Activated CD8-positive, alpha-beta T cell treated with anti-CD3 and anti-CD28 coated beads, Interleukin-2, amount 10 ng/mL, durations not matched to agents 7 days and 5 days (primary cell): ENCODE data around the gene SLC38A1. TPM values are rescaled to one million over a fixed set of nuclear protein-coding genes. Genes with fewer than 3 reads are reported as not detected.
"Not testable (repeated sequence)": the region's sequence is repeated elsewhere in the genome, so short reads cannot be mapped to it uniquely, and the experiment has no call there.

Experiments
- ATAC-seq: fragments of 150-1000 bp; cut with Tn5 transposase; one replicate; pipeline ENCODE4 v1.10.0; 2021; ENCODE audit warnings: moderate library complexity
- CTCF ChIA-PET: fragments of 350-600 bp; sonication (Branson Sonifier 250); formaldehyde crosslinking; loops from one replicate; lab custom pipeline; 2021; ENCODE audit warnings: antibody characterized with exemption; lab: Charles Lee
- POLR2A ChIA-PET: fragments of 350-600 bp; sonication (Branson Sonifier 250); formaldehyde crosslinking; loops from one replicate; lab custom pipeline; 2021; ENCODE audit warnings: antibody characterized with exemption; lab: Charles Lee
- DNase-seq: peaks from one replicate; pipeline ENCODE4 v3.0.0-alpha.2; 2020
- H3K27ac Mint-ChIP-seq: one replicate; pipeline ENCODE4 v1.8.0; 2021; ENCODE audit warnings: mild to moderate bottlenecking, mixed read lengths
- H3K27me3 Mint-ChIP-seq: one replicate; pipeline ENCODE4 v1.8.0; 2021; ENCODE audit warnings: low read depth, mixed read lengths
- H3K36me3 Mint-ChIP-seq: one replicate; pipeline ENCODE4 v1.8.0; 2021; ENCODE audit warnings: low read depth, mixed read lengths
- H3K4me1 Mint-ChIP-seq: one replicate; pipeline ENCODE4 v1.8.0; 2021; ENCODE audit warnings: low read depth, mixed read lengths
- H3K4me3 Mint-ChIP-seq: one replicate; pipeline ENCODE4 v1.8.0; 2021; ENCODE audit warnings: mild to moderate bottlenecking, mixed read lengths
- H3K9me3 Mint-ChIP-seq: one replicate; pipeline ENCODE4 v1.8.0; 2022; ENCODE audit warnings: mixed read lengths; ENCODE audit not compliant: insufficient read depth
- total RNA-seq, 2 experiments: library from RNA; stranded (reverse); gene quantifications; one replicate each; pipeline ENCODE4 v1.2.3, GENCODE V29; 2021

SLC38A1 gene
- total RNA-seq, 2 experiments from 2014 or later: 162 to 168 TPM

- no peak for ATAC-seq
Measured at GRCh38 chr12:46207644-46208043, 61.2 kb downstream of the SLC38A1 start.

DNA sequence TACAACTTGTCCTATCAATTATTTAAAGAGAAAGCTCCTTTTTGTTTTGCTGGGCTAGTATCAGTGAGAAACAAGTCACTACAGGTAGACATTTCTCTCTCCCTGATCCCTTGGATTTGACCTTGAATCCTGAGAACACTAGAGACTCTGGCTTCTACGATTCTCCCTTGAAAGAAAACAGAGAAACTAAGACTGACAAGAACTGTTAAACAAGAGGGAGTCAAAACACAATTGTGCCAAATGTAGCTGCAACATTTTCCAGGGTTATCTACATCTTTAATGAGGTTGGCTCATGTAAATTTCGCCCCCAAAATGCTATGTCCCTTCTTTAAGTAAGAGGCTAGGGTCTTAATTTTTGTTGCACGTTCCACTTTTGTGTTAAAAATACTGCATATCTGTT is 62.4 kb downstream of the SLC38A1 start:
- H3K4me3 Mint-ChIP-seq: no peak overlapping the region
- H3K27me3 Mint-ChIP-seq: no peaks in the 10 kb centered on the region
- peaks cover 88% of the 10 kb centered on the region for H3K36me3 Mint-ChIP-seq
- ATAC-seq (no peak), DNase-seq (no peak)
- peaks cover 43% of the 10 kb centered on the region for H3K4me1 Mint-ChIP-seq
- ChIA-PET POLR2A (interaction anchor here (1.4 to 2.4 kb wide), 4 partner anchors 9 to 63 kb away, joined by 3 to 13 read pairs (median 6); partner anchors contain the start of gene SLC38A1), CTCF (interaction anchor here (1.1 to 3.5 kb wide), 2 partner anchors 8 to 97 kb away, joined by 3 to 16 read pairs; no protein-coding TSS in a partner anchor)
- no peak overlapping the region for H3K27ac Mint-ChIP-seq
- no peaks in the 10 kb centered on the region for H3K9me3 Mint-ChIP-seq

More at GRCh38 chr12:46207644-46208043, 61.2 kb downstream of the SLC38A1 start:
- Mint-ChIP-seq H3K27me3 (no peaks in the 10 kb centered on the region), H3K9me3 (no peaks in the 10 kb centered on the region), H3K4me3 (no peak overlapping the region), H3K4me1 (peaks cover 55% of the 10 kb centered on the region), H3K27ac (no peak overlapping the region), H3K36me3 (peaks cover 88% of the 10 kb centered on the region)
- ChIA-PET CTCF (interaction anchor here (0.8 to 1.3 kb wide), 4 partner anchors 9 to 95 kb away, joined by 4 read pairs; no protein-coding TSS in a partner anchor), POLR2A (interaction anchor here (1.5 to 4.3 kb wide), 2 partner anchors 59 to 62 kb away, joined by 5 to 44 read pairs; partner anchors contain the start of gene SLC38A1)
- no peak for DNase-seq

GRCh38 chr12:46205294-46205693 is 63.5 kb downstream of the SLC38A1 start:
- Mint-ChIP-seq H3K27ac (no peak overlapping the region), H3K27me3 (no peaks in the 10 kb centered on the region), H3K9me3 (no peaks in the 10 kb centered on the region), H3K4me3 (no peak overlapping the region), H3K36me3 (peaks cover 86% of the 10 kb centered on the region), H3K4me1 (peaks cover 31% of the 10 kb centered on the region)
- POLR2A ChIA-PET: interaction anchor here (1.4 to 2.4 kb wide), 3 partner anchors 10 to 64 kb away, joined by 3 to 13 read pairs (median 7); partner anchors contain the start of gene SLC38A1
- DNase-seq (no peak), ATAC-seq (no peak)
- CTCF ChIA-PET: interaction anchor here (1.9 to 3.5 kb wide), 2 partner anchors 9 to 20 kb away, joined by 4 to 16 read pairs; no protein-coding TSS in a partner anchor

DNA sequence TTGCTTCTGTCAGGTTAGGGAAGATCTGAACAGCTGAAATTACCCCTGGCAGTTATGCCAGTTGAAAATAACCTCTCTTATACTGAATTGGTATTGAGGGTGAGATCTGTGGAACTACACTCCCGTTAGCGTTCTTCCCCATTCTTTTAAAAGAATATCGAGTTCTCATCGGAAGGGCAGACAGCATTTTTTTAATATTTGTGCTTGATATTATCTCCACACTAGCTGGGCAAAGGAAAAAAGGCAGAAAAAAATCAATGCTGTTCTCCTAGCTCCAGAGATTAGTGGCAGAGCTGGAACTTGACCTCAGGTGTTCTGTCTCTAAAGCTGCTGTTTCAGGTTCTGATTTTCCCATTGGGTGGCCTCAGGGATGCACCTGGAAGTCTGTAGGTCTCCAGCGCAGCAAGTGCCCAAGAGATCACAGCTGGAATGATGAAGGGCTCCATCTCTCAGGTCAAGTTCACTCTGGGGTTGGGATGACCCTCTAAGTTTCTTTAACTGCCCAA is 67.5 kb downstream of the SLC38A1 start:
- Mint-ChIP-seq H3K36me3 (peaks cover 91% of the 10 kb centered on the region), H3K27me3 (no peaks in the 10 kb centered on the region), H3K4me3 (no peak overlapping the region), H3K27ac (no peak overlapping the region), H3K4me1 (peaks cover 13% of the 10 kb centered on the region), H3K9me3 (no peaks in the 10 kb centered on the region)
- ChIA-PET CTCF (interaction anchor here (0.7 kb wide), 1 partner anchor 49 kb away, joined by 3 read pairs; no protein-coding TSS in a partner anchor), POLR2A (interaction anchor here (0.9 to 2.5 kb wide), 2 partner anchors 8 to 68 kb away, joined by 4 to 12 read pairs; partner anchors contain the start of gene SLC38A1)
- DNase-seq (no peak), ATAC-seq (no peak)

DNA sequence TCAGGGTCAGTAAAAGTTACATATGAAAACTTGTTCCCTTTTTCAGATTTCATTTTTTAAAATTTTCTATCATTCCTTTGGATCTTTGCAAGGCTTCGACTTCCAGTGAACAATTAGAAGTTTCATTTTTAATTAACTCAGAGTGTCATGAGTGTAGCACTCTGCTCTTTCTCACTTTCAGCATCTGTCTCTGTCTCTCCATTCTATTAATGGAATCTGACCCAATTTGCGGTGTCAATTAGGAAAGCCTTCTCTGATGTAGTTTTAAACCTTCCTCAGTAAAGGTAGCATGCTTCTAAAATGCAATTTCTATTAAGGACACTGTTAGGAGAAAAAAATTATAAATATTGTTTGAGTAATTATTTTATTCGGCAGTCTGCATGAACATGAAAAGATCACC is 68.3 kb downstream of the SLC38A1 start:
- ATAC-seq (no peak), DNase-seq (no peak)
- Mint-ChIP-seq H3K9me3 (no peaks in the 10 kb centered on the region), H3K4me3 (no peak overlapping the region), H3K4me1 (peaks cover 11% of the 10 kb centered on the region), H3K27ac (no peak overlapping the region), H3K27me3 (no peaks in the 10 kb centered on the region), H3K36me3 (peaks cover 91% of the 10 kb centered on the region)
- ChIA-PET POLR2A (interaction anchor here (0.9 kb wide), 1 partner anchor 9 kb away, joined by 4 read pairs; no protein-coding TSS in a partner anchor), CTCF (interaction anchor here (0.7 to 1.7 kb wide), 4 partner anchors 17 to 76 kb away, joined by 3 to 4 read pairs (median 4); no protein-coding TSS in a partner anchor)

GRCh38 chr12:46198913-46199312 is 69.9 kb downstream of the SLC38A1 start:
- ChIA-PET CTCF (interaction anchor here (1.1 to 1.7 kb wide), 3 partner anchors 19 to 74 kb away, joined by 3 read pairs; no protein-coding TSS in a partner anchor), POLR2A (interaction anchor here (2.6 kb wide), 1 partner anchor 70 kb away, joined by 7 read pairs; the partner anchor contains the start of gene SLC38A1)
- peaks cover 93% of the 10 kb centered on the region for H3K36me3 Mint-ChIP-seq
- no peaks in the 10 kb centered on the region for H3K27me3 Mint-ChIP-seq
- DNase-seq: no peak
- H3K27ac Mint-ChIP-seq: peak overlapping the region; percentile 76
- peaks cover 9% of the 10 kb centered on the region for H3K4me1 Mint-ChIP-seq
- ATAC-seq: no peak
- H3K4me3 Mint-ChIP-seq: no peak overlapping the region
- H3K9me3 Mint-ChIP-seq: peaks cover 7% of the 10 kb centered on the region

- H3K36me3 Mint-ChIP-seq: peaks cover 93% of the 10 kb centered on the region
- ATAC-seq (no peak), DNase-seq (no peak)
- peaks cover 10% of the 10 kb centered on the region for H3K4me1 Mint-ChIP-seq
- ChIA-PET POLR2A (interaction anchor here (0.6 to 2.6 kb wide), 4 partner anchors 13 to 71 kb away, joined by 3 to 7 read pairs (median 4); partner anchors contain the start of gene SLC38A1), CTCF (interaction anchor here (1.5 to 1.7 kb wide), 2 partner anchors 11 to 73 kb away, joined by 3 to 4 read pairs; no protein-coding TSS in a partner anchor)
- peaks cover 14% of the 10 kb centered on the region for H3K9me3 Mint-ChIP-seq
- H3K4me3 Mint-ChIP-seq: no peak overlapping the region
- no peaks in the 10 kb centered on the region for H3K27me3 Mint-ChIP-seq
- no peak overlapping the region for H3K27ac Mint-ChIP-seq
Measured at GRCh38 chr12:46197883-46198282, 71.0 kb downstream of the SLC38A1 start.

GRCh38 chr12:46190533-46190932 is 78.3 kb downstream of the SLC38A1 start:
- H3K4me3 Mint-ChIP-seq, H3K27ac Mint-ChIP-seq, H3K4me1 Mint-ChIP-seq, DNase-seq, POLR2A ChIA-PET, CTCF ChIA-PET, ATAC-seq, H3K27me3 Mint-ChIP-seq: not testable (repeated sequence)
- Mint-ChIP-seq H3K9me3 (peaks cover 22% of the 10 kb centered on the region), H3K36me3 (peaks cover 89% of the 10 kb centered on the region)

GRCh38 chr12:46188170-46188569 is 80.7 kb downstream of the SLC38A1 start:
- POLR2A ChIA-PET: no interaction called here
- Mint-ChIP-seq H3K4me3 (no peak overlapping the region), H3K4me1 (peaks cover 9% of the 10 kb centered on the region), H3K27me3 (no peaks in the 10 kb centered on the region), H3K9me3 (peaks cover 11% of the 10 kb centered on the region), H3K27ac (no peak overlapping the region), H3K36me3 (peaks cover 85% of the 10 kb centered on the region)
- ATAC-seq (no peak), DNase-seq (no peak)
- CTCF ChIA-PET: no interaction called here

GRCh38 chr12:46187023-46187422 is 81.8 kb downstream of the SLC38A1 start:
- Mint-ChIP-seq H3K36me3 (peaks cover 82% of the 10 kb centered on the region), H3K4me1 (peaks cover 7% of the 10 kb centered on the region), H3K9me3 (peaks cover 4% of the 10 kb centered on the region), H3K4me3 (no peak overlapping the region), H3K27me3 (no peaks in the 10 kb centered on the region), H3K27ac (peak overlapping the region; percentile 72)
- DNase-seq: no peak
- ATAC-seq: no peak
- ChIA-PET POLR2A (interaction anchor here (0.7 to 1.2 kb wide), 2 partner anchors 12 to 29 kb away, joined by 3 to 4 read pairs; no protein-coding TSS in a partner anchor), CTCF (interaction anchor here (1.8 kb wide), 1 partner anchor 10 kb away, joined by 6 read pairs; no protein-coding TSS in a partner anchor)

GRCh38 chr12:46186088-46186487 is 82.8 kb downstream of the SLC38A1 start:
- Mint-ChIP-seq H3K36me3 (peaks cover 78% of the 10 kb centered on the region), H3K4me3 (no peak overlapping the region), H3K27me3 (no peaks in the 10 kb centered on the region), H3K4me1 (peaks cover 7% of the 10 kb centered on the region), H3K27ac (no peak overlapping the region), H3K9me3 (peaks cover under 1% of the 10 kb centered on the region)
- ChIA-PET CTCF (interaction anchor here (1.8 kb wide), 1 partner anchor 9 kb away, joined by 6 read pairs; no protein-coding TSS in a partner anchor), POLR2A (interaction anchor here (0.6 kb wide), 1 partner anchor 669 kb away, joined by 4 read pairs; no protein-coding TSS in a partner anchor)
- DNase-seq (no peak), ATAC-seq (no peak)
